ENCODE measurements around the gene FRMD4A.

Gene FRMD4A

DNA sequence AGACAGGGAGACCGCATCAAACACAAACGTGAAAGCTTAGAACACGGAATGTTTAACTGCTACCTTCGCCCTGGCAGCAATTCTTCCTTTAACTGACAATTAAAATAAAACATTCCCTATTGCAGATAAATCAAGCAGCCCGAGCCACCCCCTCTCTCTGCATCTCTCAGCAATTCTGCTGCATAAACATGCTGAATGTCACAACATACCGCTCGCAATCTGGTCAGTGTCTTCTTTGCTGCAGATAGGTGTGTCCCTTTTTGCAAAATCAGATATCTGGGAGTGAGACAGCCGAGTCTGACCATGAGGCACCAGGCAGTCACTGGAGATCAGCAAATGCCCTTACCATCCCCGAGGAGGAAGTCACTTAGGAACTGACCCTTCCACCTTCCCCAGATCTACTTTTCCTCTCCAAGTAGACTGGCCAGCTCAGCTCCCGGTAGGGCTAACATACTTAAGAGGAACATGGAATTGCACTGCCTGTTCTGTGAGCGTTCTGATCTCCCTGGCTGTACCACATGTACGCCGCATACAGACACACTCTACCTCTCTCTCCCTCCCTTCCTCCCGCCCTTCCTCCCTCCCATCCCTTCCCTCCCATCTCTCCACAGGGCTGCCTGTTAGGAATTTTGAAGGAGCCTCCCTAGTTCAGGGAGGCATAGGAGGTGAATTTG, at the start of gene FRMD4A:
Gene FRMD4A (minus strand): TSS at position 537 of the 674 bp plus-strand sequence.
- no peak for DNase-seq

DNA sequence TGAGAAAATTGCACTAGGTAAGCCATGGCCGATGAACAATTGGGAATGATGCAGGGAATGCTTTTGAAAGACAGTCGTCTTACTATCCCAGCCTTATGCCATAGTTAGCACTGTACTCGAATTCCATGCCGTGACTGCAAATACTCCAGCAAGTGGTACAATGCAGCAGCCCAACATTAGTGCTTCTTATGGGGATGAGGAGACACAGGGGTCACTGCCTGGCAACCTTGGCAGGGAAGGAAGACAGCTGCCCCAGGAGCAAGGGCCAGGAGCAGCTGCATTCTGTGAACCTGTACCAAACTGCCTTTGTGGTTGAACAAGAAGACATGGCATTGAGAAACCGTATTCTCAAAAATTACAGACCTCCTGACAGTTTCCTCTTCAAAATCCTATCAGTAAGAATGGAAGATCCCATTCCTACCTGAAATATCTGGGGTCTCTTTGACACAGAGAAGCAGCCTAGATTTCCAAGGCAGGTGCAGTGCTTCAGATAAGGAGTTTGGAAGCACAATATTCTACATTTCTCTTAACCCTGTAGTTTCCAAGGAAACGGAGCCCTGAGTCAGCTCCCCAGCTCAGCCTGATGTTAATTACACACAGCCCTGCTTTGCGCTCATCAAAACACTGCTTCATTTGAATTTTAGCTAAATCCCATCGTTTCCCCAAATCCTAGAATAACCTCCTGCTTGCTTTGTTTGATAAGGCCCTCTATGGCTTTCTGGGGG, 49.0 kb upstream of the FRMD4A start:
- no peak for DNase-seq

DNA sequence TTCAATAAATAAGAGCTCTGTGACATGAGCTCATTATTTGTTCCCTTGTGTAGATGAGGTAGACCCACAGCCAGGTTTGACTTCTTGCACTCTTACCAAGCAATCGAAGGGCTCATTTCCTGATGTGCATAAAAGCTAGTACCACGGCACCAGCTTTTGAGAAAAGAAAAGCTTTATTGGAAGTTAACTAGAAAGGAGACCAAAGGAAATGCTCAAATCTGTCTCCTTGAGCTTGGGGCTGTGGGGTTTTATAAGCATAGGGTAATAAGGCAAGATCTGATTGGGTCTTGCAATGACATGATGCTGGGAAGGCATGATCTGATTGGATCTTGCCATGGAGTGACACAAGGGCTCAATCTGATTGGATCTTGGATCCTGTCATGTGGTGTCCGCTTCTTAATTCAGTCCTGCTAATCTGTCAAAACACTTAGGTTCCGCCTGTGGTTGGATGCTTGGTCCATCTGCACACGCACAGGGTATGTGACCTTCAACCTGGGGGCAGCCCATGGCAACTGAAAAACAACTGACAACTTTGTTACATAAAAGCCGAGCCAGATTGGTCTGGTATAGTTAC, 47.8 kb upstream of the FRMD4A start:
- DNase-seq = no peak

DNA sequence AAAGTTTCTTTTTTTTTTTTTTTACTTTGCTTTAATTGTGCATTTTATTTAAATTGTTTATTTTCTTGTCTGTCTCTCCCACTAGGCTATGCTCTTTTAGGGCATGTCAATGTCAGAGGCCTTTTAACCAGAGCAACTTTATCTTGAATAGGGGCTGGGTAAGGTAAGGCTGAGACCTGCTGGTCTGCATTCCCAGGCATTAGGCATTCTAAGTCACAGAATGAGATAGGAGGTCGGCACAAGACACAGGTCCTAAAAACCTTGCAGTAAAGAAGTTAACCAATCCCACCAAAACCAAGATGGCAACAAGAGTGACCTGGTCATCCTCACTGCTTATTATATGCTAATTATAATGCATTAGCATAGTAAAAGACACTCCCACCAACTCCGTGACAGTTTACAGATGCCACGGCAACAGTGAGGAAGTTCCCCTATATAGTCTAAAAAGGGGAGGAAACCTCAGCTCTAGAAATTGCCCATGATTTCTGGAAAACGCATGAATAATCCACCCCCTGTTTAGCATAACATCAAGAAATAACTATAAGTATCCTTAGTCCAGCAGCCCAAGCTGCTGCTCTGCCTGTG, 47.0 kb upstream of the FRMD4A start:
- no peak for DNase-seq

DNA sequence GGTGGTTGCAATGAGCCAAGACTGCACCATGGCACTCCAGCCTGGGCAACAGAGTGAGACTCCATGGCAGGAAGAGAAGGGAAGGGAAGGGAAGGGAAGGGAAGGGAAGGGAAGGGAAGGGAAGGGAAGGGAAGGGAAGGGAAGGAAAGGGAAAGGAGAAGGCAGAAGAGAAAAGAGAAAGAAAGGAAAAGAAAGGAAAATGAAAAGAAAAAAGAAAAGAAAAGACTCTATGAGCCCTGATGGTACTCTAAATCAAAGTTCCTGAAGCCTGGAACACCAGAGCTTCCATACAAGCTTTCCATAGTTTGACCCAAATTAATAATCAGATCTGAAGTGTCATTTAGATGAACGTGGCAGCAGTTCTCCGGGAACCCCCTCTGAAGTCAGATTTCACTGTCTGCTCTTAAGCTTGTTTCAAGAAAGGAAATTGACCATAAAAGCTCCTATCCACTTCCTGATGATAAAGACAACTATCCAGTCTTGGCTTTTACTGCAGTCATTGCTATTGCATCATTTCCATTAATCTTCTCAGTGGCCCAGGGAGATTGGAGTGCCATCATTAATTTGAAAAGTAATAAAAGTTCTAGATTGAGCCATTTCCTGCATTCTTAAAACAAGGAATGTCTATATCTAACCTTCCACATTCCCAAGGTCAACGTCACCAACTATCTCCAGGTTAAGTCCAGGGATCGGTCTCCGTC, 44.2 kb upstream of the FRMD4A start:
- no peak for DNase-seq

DNA sequence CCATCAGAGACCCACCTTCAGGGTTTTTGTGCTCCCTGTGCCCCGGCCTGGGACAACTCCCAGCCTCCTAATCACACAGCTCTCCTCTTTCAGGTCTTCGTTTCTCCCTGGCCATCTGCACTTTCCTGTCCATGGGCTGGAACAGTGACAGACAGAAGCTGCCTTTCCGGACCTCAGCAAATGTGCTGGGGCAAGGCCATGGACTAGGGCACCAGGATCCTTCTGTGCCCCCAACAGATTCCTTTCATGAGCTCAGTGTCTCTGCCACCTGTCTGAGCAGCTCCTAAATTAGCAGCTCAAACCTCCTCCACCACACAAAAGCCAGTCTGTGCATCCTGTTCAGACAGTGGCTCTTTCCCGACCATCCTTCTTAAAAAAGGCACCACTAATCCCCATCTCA, 41.9 kb upstream of the FRMD4A start:
- no peak for DNase-seq

DNA sequence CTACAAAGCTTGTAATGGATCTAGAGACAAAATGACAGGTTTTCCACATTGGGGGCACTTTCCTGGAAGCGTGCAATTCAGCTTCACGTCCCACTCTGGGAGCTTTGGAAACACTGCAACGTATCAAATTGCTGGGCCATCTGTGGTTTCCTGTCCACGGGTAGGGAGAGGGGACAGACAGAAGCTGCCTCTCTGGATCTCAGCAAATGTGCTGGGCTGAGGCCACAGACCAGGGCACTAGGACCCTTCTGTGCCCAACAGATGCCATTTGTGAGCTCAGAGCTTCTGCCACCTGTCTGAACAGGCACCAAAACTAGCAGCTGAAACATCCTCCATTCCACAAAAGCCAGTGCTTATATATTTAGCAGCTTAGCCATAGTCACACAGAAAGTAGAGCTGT, 40.9 kb upstream of the FRMD4A start:
- DNase-seq = no peak

DNA sequence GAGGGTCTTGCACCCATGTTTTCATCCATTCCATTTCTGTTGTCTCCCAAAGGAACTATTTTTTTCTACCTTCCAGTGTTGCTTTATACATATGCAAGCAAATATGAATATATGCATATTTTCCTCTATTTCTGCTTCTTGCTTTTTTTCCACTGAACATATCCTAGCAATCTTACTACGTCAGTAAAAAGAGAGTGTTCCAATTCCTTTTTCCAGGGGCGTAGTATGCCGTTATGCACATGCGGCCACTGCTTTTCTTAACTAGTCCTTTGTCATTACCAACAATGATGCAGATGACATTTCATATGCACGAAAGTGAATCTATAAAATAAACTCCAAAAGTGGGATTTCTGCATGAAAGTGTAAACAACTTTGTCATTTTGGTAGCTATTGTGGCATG, 40.2 kb upstream of the FRMD4A start:
- DNase-seq = no peak

DNA sequence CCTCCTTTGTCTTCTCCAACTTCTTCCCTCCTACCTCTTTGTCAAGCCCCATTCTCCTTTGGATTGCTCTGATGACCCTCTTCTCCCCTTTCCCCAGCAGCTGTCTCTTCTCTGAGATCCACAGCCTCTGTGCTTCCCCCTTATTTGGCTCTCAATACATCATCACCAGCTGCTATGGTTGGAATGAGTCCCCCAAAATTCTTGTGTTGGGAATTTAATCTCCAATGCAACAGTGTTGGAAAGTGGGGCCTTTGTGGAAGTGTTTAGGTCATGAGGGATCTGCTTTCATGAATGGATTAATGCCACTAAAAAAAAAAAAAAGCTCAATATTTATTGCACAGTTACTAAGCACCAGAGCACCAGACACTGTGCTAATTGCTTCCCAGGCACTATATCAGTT, 39.2 kb upstream of the FRMD4A start:
- DNase-seq = no peak

DNA sequence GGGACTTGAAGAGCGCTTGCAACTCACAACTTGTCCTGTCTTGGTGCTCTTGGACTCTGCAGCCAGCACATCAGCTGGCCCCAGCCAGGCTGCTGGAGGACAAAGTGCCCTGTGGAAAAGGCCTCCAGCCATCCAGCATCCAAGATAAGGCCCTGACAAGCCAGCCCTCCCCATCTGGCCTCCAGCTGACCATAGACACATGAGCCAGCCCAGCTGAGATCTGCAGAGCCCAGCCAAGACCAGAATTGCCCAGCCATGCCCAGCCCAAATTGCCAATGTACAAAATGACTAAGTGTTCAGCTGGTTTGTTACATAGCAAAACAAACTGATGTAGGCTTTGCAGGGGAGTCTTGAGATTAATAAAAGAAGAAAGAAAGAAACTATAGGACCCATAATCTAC, 36.0 kb upstream of the FRMD4A start:
- DNase-seq = no peak

DNA sequence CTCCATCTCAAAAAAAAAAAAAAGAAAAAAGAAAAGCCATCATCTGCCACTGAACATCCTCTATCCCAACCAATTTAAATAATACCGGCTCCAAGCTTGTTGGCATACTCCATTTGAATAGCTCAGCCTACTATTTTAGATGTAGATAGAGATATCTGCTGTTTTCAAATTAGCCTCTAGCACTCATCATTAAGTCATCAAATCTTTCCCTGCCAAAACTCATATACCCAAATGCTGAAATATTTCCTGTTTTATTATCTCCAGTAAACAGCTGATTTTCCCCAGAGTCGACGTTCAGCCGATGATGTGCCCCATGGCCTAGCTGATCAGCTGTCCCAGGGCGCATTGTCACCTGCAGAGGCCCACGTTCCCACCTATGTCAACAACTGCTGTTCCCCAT, 34.5 kb upstream of the FRMD4A start:
- no peak for DNase-seq

DNA sequence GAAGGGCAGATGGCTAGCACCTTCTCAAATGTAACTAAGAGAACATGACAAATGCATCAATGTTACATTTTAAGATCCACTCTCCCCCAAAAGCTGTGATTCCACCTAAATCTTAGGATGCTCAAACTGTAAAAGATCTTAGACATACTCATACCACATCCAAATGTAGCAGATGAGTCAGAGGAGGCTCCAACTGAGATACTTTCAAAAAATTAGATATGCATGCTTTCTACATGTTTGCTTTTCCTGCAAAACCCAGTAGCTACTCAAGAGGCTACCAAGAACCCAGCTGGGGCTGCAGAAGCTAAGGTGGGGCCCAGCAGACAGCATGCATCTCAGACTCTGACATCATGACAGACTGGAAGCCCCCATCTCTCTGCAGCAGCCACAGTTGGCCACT, 31.4 kb upstream of the FRMD4A start:
- no peak for DNase-seq

DNA sequence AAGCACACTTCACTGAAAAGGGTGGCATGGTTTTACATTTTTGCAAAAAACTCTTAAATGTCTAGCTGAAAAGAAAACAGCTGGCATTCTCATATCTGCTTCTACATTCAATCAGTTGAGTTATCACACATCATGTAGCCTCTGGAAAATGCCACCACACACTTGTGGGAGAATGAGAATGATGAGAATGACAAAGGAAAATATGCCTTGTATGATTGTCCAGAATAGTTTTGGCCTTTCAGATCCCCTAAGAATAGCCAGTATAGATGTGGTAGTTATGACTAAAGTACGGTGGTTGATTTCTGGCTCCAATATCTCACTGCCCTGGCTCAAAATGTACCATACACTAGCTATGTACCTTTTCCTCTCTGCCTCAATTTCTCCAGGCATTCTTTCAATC, 30.2 kb upstream of the FRMD4A start:
- no peak for DNase-seq

DNA sequence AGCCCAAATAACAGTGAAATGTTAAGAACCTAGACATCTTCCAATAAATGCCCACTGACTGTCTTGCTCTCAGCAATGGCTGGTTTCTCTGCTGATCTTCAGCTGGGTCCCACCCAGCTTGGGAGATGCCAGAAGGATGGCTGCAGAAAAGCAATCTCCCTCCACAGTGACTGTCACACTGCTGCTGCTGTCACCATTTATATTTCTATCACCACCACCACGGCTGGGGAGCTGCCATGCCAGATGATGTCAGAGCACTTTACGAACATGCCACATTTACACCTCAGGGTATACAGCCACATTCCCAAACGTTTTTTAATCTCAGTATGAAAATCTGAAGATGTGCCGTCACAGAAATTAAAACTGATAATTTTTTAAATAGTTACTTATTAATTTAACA, 29.8 kb upstream of the FRMD4A start:
- DNase-seq = no peak

DNA sequence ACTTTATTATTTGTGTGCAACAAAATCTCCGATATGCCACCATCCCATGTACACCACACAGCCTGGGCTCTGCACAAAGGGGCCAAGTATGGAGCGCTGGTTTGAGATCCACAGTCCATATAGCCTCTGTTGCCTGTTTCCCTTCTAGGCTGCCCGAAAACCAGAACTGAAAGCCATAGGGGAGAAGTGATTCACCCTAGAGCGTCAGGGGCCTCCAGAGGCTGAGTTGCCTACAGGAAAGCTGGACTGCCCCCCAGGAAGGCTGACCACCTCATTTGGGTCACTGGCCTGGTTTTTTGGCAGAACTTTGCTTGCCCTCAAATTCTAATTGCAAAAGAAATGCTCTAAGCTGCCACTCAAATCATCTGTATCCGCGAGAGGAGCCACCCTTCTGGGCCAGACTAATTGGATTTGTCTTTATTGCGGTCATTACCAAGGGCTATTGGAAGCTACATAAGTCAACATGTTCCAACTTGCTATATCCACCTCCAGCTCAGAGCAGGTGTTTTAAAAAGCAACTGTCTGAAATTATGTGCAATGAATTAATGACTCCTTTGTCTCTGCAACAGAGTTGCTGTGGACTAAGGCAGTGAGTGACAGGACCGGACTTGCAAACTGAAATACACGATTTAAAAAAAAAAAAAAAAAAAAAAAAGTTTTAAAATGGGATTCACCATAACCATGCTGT, 28.3 kb upstream of the FRMD4A start:
- DNase-seq = peak; percentile 45

DNA sequence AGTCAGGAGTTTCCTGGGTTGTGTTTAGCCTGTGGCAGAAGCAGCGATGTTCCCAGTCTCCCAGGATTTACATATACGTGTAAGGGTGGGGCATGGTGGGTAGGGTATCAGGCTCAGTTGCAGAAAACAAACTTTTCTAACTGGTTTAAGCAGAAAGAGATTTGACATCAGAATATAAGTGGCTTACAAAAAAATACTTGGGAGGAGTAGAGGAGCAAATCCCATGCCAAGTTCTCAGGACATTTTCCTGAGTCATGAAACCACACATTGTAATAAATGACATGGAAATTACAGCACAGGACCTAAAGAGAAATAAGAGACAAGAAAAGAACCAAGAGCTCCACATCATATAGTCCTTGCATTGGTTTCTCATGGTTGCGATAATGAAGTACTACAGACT, 26.2 kb upstream of the FRMD4A start:
- no peak for DNase-seq

DNA sequence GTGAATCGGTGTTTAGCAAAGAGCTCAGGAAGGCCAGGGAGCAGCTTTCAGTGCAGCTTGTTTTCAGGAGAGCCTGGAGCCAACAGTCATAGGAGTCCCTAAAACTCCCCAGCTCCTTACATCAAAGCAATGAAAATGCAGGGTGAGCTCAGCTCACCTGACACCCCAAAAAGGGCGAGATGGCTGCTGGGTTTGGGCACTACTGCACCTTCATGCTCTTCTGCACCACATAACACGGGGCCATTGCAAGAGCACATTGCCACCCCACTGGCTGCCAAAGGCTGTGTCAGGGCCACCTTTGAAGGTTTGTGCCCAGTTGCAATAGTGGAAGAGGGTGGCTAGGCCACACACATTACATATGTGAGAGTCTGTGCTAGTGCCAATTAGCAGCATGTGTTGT, 25.0 kb upstream of the FRMD4A start:
- no peak for DNase-seq

DNA sequence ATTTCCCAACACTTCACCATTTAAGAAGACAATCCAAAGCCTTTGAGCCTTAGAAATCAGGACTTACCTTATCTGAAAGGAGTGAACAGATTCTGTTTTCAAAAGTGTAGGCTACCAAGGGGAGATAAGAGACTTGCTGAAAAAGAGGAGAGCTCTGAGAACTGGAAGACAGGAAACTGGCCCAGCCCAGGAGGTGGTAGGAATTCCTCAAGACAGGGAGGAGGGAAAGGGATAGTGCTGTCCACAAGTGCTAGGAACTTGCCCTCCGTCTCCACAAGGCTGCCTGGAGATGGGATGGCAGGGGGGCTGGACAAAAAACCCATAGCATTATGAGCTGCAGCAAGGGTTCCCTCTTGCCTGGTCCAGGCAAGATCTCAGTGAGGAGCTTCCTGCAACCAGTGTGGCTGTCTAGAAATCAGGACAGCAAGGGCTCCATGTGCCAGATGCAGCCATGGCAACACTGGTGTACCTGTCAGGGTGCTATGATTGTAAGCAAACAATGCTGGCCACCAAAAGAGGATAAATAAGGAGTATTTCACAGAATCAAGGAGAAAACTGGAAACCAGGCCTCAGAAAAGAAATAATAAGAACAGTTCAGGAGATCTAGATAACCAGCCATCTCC, 22.7 kb upstream of the FRMD4A start:
- DNase-seq = no peak

DNA sequence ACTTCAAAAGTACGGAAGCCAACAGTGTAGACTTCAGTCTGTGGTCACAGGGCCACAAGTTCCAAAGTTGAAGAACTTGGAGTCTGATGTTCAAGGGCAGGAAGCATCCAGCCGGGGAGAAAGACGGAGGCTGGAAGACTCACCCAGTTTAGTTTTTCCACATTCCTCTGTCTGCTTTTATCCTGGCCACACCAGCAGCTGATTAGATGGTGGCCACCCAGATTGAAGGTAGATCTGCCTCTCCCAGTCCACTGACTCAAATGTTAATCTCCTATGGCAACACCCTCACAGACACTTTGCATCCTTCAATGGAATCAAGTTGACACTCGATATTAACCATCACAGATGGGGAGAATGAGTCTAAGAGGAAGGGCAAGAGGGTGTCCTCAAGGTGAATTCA, 19.3 kb upstream of the FRMD4A start:
- no peak for DNase-seq

DNA sequence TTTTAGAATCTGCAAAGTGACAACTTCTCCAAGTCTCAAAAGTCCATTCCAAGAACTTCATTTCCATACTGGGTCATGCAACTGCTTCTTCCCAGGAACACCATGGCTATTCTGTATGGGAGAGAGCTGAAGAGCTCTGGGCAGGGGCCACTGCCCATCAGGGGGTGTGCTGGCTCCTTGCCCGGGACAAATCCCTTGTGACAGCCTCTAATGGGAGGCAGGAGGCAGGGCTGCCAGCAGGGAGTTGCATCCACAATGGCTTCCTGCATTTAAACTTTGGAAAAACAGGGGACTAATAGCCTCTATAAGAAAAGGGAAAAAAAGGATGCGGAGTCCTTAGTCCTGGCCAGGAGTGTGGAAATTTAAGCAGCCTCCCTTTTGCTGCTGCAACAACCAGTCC, 18.4 kb upstream of the FRMD4A start:
- DNase-seq = no peak

DNA sequence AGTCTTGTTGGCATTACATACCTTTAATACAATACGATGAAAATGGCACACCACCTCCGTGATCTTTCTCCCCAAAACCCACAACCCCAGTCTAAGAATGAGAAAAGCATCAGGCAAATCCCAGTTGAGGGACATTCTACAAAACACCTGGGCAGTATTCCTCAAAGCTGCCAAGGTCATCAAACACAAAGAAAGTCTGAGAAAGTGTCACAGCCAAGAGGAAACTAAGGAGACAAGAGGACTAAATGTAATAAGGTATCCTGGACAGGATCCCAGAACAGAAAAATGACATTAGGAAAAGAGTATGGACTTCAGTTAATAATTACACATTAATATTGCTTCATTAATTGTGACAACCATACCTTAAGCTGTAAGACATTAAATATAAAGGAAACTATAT, 14.5 kb upstream of the FRMD4A start:
- DNase-seq = no peak

DNA sequence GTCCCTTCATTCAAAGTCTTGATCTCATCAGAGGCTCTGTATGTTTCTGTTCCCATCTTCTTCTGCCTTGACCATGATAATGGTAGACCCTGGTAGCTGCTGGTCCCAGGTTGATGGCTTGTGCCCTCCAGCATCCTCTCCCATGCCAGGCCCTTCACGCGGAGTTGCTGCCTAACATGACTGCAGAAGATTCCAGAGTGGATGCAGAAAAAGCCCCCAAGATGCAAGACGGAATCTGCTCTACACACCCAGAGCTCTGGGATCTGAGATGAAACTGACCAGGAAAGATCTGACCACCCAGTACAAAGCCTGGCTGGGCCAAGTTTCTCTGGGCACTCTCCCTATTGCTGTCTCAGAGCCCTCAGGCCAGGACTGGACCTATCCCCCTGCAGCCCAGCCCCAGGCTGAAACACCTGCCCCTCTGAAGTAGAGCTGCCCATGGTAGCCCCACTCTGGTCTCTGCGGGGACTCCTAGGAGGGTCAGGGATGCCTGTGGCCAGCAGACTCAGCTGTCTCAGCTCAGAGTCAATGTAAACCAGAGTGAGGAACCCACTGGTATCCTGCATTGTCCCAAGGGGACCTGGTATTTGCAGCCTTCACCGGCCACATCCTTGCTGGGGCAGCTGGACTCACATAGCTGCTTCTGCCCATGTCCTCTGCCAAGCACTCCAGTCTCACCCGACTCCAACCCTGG, 9.5 kb upstream of the FRMD4A start:
- no peak for DNase-seq
